K562 (cell line): ENCODE data around the gene FRYL.
"Not testable (repeated sequence)": the region's sequence is repeated elsewhere in the genome, so short reads cannot be mapped to it uniquely, and the experiment has no call there.

Experiments used
- EZH2 ChIP-seq: IDR thresholded peaks from 2 replicates; pipeline ENCODE4 v1.6.1; 2012; ENCODE audit warnings: low read depth, mild to moderate bottlenecking, inconsistent platforms, low read length, borderline replicate concordance
- POLR2AphosphoS2 ChIP-seq: IDR thresholded peaks from 2 replicates; pipeline ENCODE4 v1.6.1; 2012; ENCODE audit warnings: low read length, improper control_type of control experiment
- TAF1 ChIP-seq: IDR thresholded peaks from 2 replicates; pipeline ENCODE4 v1.6.1; 2011; ENCODE audit warnings: mild to moderate bottlenecking, low read length, moderate library complexity; ENCODE audit not compliant: insufficient read depth, control insufficient read depth, severe bottlenecking; ENCODE audit errors: extremely low read depth

- TF ChIP-seq POLR2AphosphoS2, TAF1, EZH2: not testable (repeated sequence)
These were observed 141.5 kb downstream of the FRYL start for GRCh38 chr4:48638586-48638985.
